Body of pancreas (tissue), 4 donors: ENCODE results near the gene ERC2.

ENCODE experiments used
- POLR2A ChIP-seq, 3 donors: fragments of 450-650 bp; IDR thresholded peaks; one replicate each; pipeline ENCODE4 v1.6.1; 2016; ENCODE audit warnings: antibody characterized with exemption in 3 of 3, mild to moderate bottlenecking in 2 of 3
- TF ChIP-seq, protein P1 (sequence below), 7 experiments: fragments of 450-650 bp in 4 of 7; fragments of 200-600 bp in 3 of 7; sonication (generic) in 3 of 7; IDR thresholded peaks; one replicate each; pipeline ENCODE4 v1.5.1; 2016 to 2019; ENCODE audit warnings: antibody characterized with exemption in 7 of 7

GRCh38 chr3:55541016-55541415, 927.3 kb downstream of the ERC2 start:
- TF ChIP-seq, protein P1, sequence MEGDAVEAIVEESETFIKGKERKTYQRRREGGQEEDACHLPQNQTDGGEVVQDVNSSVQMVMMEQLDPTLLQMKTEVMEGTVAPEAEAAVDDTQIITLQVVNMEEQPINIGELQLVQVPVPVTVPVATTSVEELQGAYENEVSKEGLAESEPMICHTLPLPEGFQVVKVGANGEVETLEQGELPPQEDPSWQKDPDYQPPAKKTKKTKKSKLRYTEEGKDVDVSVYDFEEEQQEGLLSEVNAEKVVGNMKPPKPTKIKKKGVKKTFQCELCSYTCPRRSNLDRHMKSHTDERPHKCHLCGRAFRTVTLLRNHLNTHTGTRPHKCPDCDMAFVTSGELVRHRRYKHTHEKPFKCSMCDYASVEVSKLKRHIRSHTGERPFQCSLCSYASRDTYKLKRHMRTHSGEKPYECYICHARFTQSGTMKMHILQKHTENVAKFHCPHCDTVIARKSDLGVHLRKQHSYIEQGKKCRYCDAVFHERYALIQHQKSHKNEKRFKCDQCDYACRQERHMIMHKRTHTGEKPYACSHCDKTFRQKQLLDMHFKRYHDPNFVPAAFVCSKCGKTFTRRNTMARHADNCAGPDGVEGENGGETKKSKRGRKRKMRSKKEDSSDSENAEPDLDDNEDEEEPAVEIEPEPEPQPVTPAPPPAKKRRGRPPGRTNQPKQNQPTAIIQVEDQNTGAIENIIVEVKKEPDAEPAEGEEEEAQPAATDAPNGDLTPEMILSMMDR (IDR thresholded peaks at IDR 0.05) = no peak
- no peak for TF ChIP-seq POLR2A (IDR thresholded peaks at IDR 0.05)
